Activated T-cell treated with anti-CD3 and anti-CD28 coated beads for 1 hour (primary cell): ENCODE data around the gene AGMAT.

Experiments
- DNase-seq: peaks from one replicate; pipeline ENCODE4 v3.0.0-alpha.2; 2020; ENCODE audit warnings: low read depth

Gene AGMAT

GRCh38 chr1:15568387-15569073 lies 16.3 kb downstream of the AGMAT start:
- DNase-seq, result no peak

- DNase-seq, result no peak
These were observed 25.6 kb downstream of the AGMAT start for GRCh38 chr1:15559189-15559810.

- DNase-seq, result no peak
These were observed 26.3 kb downstream of the AGMAT start for GRCh38 chr1:15558516-15558915.

- no peak for DNase-seq
These were observed 27.3 kb downstream of the AGMAT start for GRCh38 chr1:15557594-15557993.

GRCh38 chr1:15557008-15557407 lies 27.8 kb downstream of the AGMAT start:
- DNase-seq, result no peak

GRCh38 chr1:15550573-15550972 lies 34.3 kb downstream of the AGMAT start:
- no peak for DNase-seq

- DNase-seq, result no peak
These were observed 38.2 kb downstream of the AGMAT start for GRCh38 chr1:15546641-15547040.

GRCh38 chr1:15543589-15544568 lies 41.0 kb downstream of the AGMAT start:
- no peak for DNase-seq

GRCh38 chr1:15543251-15543588 lies 41.6 kb downstream of the AGMAT start:
- no peak for DNase-seq

GRCh38 chr1:15542388-15543250 lies 42.2 kb downstream of the AGMAT start:
- DNase-seq, result no peak

- no peak for DNase-seq
These were observed 43.5 kb downstream of the AGMAT start for GRCh38 chr1:15541231-15541792.

- no peak for DNase-seq
These were observed 44.7 kb downstream of the AGMAT start for GRCh38 chr1:15540186-15540585.

- no peak for DNase-seq
These were observed 46.1 kb downstream of the AGMAT start for GRCh38 chr1:15538771-15539170.

- DNase-seq, result no peak
These were observed 53.2 kb downstream of the AGMAT start for GRCh38 chr1:15531682-15532081.

- DNase-seq, result no peak
These were observed 53.8 kb downstream of the AGMAT start for GRCh38 chr1:15531003-15531402.

GRCh38 chr1:15526490-15527339 lies 58.1 kb downstream of the AGMAT start, which contains the start of gene DNAJC16:
TSS of gene DNAJC16 (plus strand) at chr1:15526848. CDS start at chr1:15529106, 2,258 bp downstream.
- peak; percentile 89 for DNase-seq

GRCh38 chr1:15526021-15526489 lies 58.8 kb downstream of the AGMAT start:
- no peak for DNase-seq

- DNase-seq, result no peak
These were observed 59.5 kb downstream of the AGMAT start for GRCh38 chr1:15525050-15526020.
